MCF 10A (cell line): Measurements from ENCODE around the gene R3HDM4. TPM values are rescaled to one million over a fixed set of nuclear protein-coding genes. Genes with fewer than 3 reads are reported as not detected.

Experiments used
- BruUV-seq: library from RNA; stranded (reverse); fragments of 400-500 nt; replicated peaks from 2 replicates; lab custom pipeline; 2021; lab: Mats Ljungman, UMichigan
- CTCF ChIA-PET: fragments of 300-600 bp; sonication (Branson Sonifier 250); formaldehyde crosslinking; extraction: SDS; loops from one replicate; lab custom pipeline; 2021; ENCODE audit warnings: antibody characterized with exemption, inconsistent platforms; lab: Yijun Ruan, JAX
- POLR2A ChIA-PET: fragments of 300-600, 350-650 bp; sonication (Branson Sonifier 250); formaldehyde crosslinking; extraction: SDS; loops from one replicate; lab custom pipeline; 2020; ENCODE audit warnings: antibody characterized with exemption, inconsistent platforms; lab: Yijun Ruan, JAX
- DNase-seq: peaks from one replicate; pipeline ENCODE4 v3.0.0-alpha.2; 2018; ENCODE audit not compliant: unreplicated experiment
- H3K27ac Mint-ChIP-seq: one replicate; pipeline ENCODE4 v1.8.0; 2022; ENCODE audit warnings: mild to moderate bottlenecking, low read depth, mixed read lengths; ENCODE audit not compliant: unreplicated experiment
- H3K27me3 Mint-ChIP-seq: one replicate; pipeline ENCODE4 v1.8.0; 2022; ENCODE audit warnings: mixed read lengths; ENCODE audit not compliant: insufficient read depth, unreplicated experiment
- H3K36me3 Mint-ChIP-seq: one replicate; pipeline ENCODE4 v1.8.0; 2022; ENCODE audit warnings: mild to moderate bottlenecking, moderate library complexity, mixed read lengths; ENCODE audit not compliant: insufficient read depth, unreplicated experiment
- H3K4me1 Mint-ChIP-seq: one replicate; pipeline ENCODE4 v1.8.0; 2022; ENCODE audit warnings: mixed read lengths; ENCODE audit not compliant: insufficient read depth, unreplicated experiment
- H3K4me3 Mint-ChIP-seq: one replicate; pipeline ENCODE4 v1.8.0; 2022; ENCODE audit warnings: mild to moderate bottlenecking, moderate library complexity, mixed read lengths; ENCODE audit not compliant: unreplicated experiment
- H3K9me3 Mint-ChIP-seq: one replicate; pipeline ENCODE4 v1.8.0; 2022; ENCODE audit warnings: mixed read lengths; ENCODE audit not compliant: unreplicated experiment
- CTCF ChIP-seq: fragments of 200-600 bp; IDR thresholded peaks from one replicate; pipeline ENCODE4 v1.8.0; 2022; ENCODE audit warnings: antibody characterized with exemption, mild to moderate bottlenecking; ENCODE audit not compliant: unreplicated experiment
- intact Hi-C: fragments of 100-400 bp; cut with micrococcal nuclease; formaldehyde crosslinking; loops from 2 replicates; pipeline ENCODE4 v1.14.1; 2022
- total RNA-seq: library from RNA; stranded (reverse); gene quantifications from 2 replicates; pipeline ENCODE4 v1.2.3, GENCODE V29; 2022

The R3HDM4 gene
- total RNA-seq, 1 experiment from 2014 or later = 73.6 TPM

GRCh38 chr19:884420-885211 is 28.4 kb downstream of the R3HDM4 start:
- no peak overlapping the region for H3K4me3 Mint-ChIP-seq
- DNase-seq = no peak
- H3K27me3 Mint-ChIP-seq = no peaks in the 10 kb centered on the region
- POLR2A ChIA-PET = no interaction called here
- H3K9me3 Mint-ChIP-seq = no peaks in the 10 kb centered on the region
- intact Hi-C loops = no loop called here
- no peak overlapping the region for H3K27ac Mint-ChIP-seq
- CTCF ChIA-PET = interaction anchor here (0.5 kb wide), 1 partner anchor 75 kb away, joined by 3 read pairs; no protein-coding TSS in a partner anchor
- peaks cover 9% of the 10 kb centered on the region for H3K4me1 Mint-ChIP-seq
- no peak for TF ChIP-seq CTCF
- H3K36me3 Mint-ChIP-seq = peaks cover 54% of the 10 kb centered on the region
- no TSS peak for BruUV-seq

GRCh38 chr19:883661-884211 is 29.3 kb downstream of the R3HDM4 start:
- CTCF ChIA-PET = no interaction called here
- no peak overlapping the region for H3K4me3 Mint-ChIP-seq

GRCh38 chr19:882871-883497 is 30.0 kb downstream of the R3HDM4 start:
- Mint-ChIP-seq H3K36me3 (peaks cover 61% of the 10 kb centered on the region), H3K4me1 (peaks cover 14% of the 10 kb centered on the region), H3K27me3 (no peaks in the 10 kb centered on the region), H3K4me3 (no peak overlapping the region), H3K9me3 (no peaks in the 10 kb centered on the region), H3K27ac (no peak overlapping the region)
- no TSS peak for BruUV-seq
- POLR2A ChIA-PET = interaction anchor here (0.6 to 1.5 kb wide), 3 partner anchors 10 to 143 kb away, joined by 3 to 8 read pairs (median 3); partner anchors contain the start of genes CFD, MED16 and RNU6-9
- no peak for DNase-seq
- no peak for TF ChIP-seq CTCF
- intact Hi-C loops = loop anchor here (1.0 kb wide), 1 partner anchor 34 kb away; the partner anchor contains the start of gene KISS1R
- CTCF ChIA-PET = interaction anchor here (0.6 to 0.9 kb wide), 2 partner anchors 11 to 101 kb away, joined by 3 to 4 read pairs; partner anchors contain the start of gene WDR18

More at GRCh38 chr19:883661-884211, 29.3 kb downstream of the R3HDM4 start:
- POLR2A ChIA-PET = interaction anchor here (1.5 kb wide), 1 partner anchor 9 kb away, joined by 8 read pairs; the partner anchor contains the start of genes MED16 and RNU6-9
- DNase-seq = peak; percentile 79
- peaks cover 63% of the 10 kb centered on the region for H3K36me3 Mint-ChIP-seq
- H3K27ac Mint-ChIP-seq = no peak overlapping the region
- intact Hi-C loops = loop anchor here (1.0 kb wide), 1 partner anchor 34 kb away; the partner anchor contains the start of gene KISS1R
- H3K27me3 Mint-ChIP-seq = no peaks in the 10 kb centered on the region
- no TSS peak for BruUV-seq
- H3K9me3 Mint-ChIP-seq = no peaks in the 10 kb centered on the region
- peaks cover 14% of the 10 kb centered on the region for H3K4me1 Mint-ChIP-seq
- peak; percentile 40 for TF ChIP-seq CTCF
